K562 (cell line): Measurements from ENCODE around the gene RGL2. TPM values are rescaled to one million over a fixed set of nuclear protein-coding genes. Genes with fewer than 3 reads are reported as not detected.

ENCODE experiments used
- ERF ChIP-seq: fragments of 450-650 bp; formaldehyde crosslinking; IDR thresholded peaks from 2 replicates; pipeline ENCODE4 v1.4.0; 2020; ENCODE audit warnings: mild to moderate bottlenecking, mixed read lengths
- FIP1L1 ChIP-seq: fragments of 200-400 bp; formaldehyde crosslinking; IDR thresholded peaks from 2 replicates; pipeline ENCODE4 v1.6.1; 2018; ENCODE audit warnings: mild to moderate bottlenecking, low read depth, low read length; ENCODE audit not compliant: poor library complexity, severe bottlenecking
- FUS ChIP-seq: fragments of 200-400 bp; formaldehyde crosslinking; optimal IDR thresholded peaks from 2 replicates; pipeline ENCODE3; 2017; ENCODE audit warnings: low read depth, low read length
- MTF1 ChIP-seq: fragments of 250-450 bp; sonication (Bioruptor Pico); IDR thresholded peaks from 2 replicates; pipeline ENCODE4 v1.9.0; 2021; ENCODE audit warnings: moderate library complexity, mild to moderate bottlenecking, inconsistent platforms, borderline replicate concordance
- NCOA1 ChIP-seq: fragments of 450-650 bp; IDR thresholded peaks from 2 replicates; pipeline ENCODE4 v1.6.1; 2016; ENCODE audit warnings: low read depth
- PML ChIP-seq: IDR thresholded peaks from 2 replicates; pipeline ENCODE4 v1.6.1; 2012; ENCODE audit warnings: low read length, inconsistent platforms
- POLR2B ChIP-seq: fragments of 450-650 bp; IDR thresholded peaks from 2 replicates; pipeline ENCODE4 v1.6.1; 2018; ENCODE audit warnings: low read depth; ENCODE audit not compliant: partially characterized antibody
- PYGO2 ChIP-seq: fragments of 450-650 bp; IDR thresholded peaks from 2 replicates; pipeline ENCODE4 v1.6.1; 2016; ENCODE audit warnings: mild to moderate bottlenecking, missing genetic modification characterization, moderate library complexity, missing compliant biosample characterization
- SMARCB1 ChIP-seq: IDR thresholded peaks from 2 replicates; pipeline ENCODE4 v1.6.1; 2011; ENCODE audit warnings: improper control_type of control experiment, low read depth; ENCODE audit not compliant: insufficient read length
- TEAD1 ChIP-seq, 2 experiments: fragments of 450-650 bp in 1 of 2; sonication (generic) in 1 of 2; formaldehyde crosslinking; IDR thresholded peaks; 2 replicates each; pipeline versions ENCODE4 v1.4.0 to v1.8.0; 2020 to 2022; ENCODE audit warnings: mild to moderate bottlenecking in 2 of 2, missing genetic modification reagents in 1 of 2
- ZBTB7A ChIP-seq: IDR thresholded peaks from 2 replicates; pipeline ENCODE4 v1.6.1; 2011; ENCODE audit warnings: low read depth, mild to moderate bottlenecking, low read length, moderate library complexity, borderline replicate concordance; ENCODE audit not compliant: control insufficient read depth
- ZFP30 ChIP-seq: fragments of 250-450 bp; sonication (Bioruptor Pico); IDR thresholded peaks from 2 replicates; pipeline ENCODE4 v1.8.0; 2022; ENCODE audit warnings: moderate library complexity, mild to moderate bottlenecking, inconsistent platforms, borderline replicate concordance
- ZNF282 ChIP-seq: sonication (generic); formaldehyde crosslinking; IDR thresholded peaks from 2 replicates; pipeline ENCODE4 v1.8.1; 2023; ENCODE audit warnings: missing genetic modification reagents
- ZNF316 ChIP-seq: fragments of 450-650 bp; IDR thresholded peaks from 2 replicates; pipeline ENCODE4 v1.6.1; 2016
- ZNF384 ChIP-seq: IDR thresholded peaks from 2 replicates; pipeline ENCODE4 v1.6.1; 2012; ENCODE audit warnings: low read depth, low read length, improper control_type of control experiment
- ZNF589 ChIP-seq: fragments of 200-800 bp; sonication (Bioruptor generic); IDR thresholded peaks from 2 replicates; pipeline ENCODE4 v1.6.1; 2016; ENCODE audit warnings: low read depth, missing genetic modification characterization, missing compliant biosample characterization
- polyA plus RNA-seq, 8 experiments: library from polyadenylated mRNA; depleted of rRNA in 4 of 8; stranded (reverse) in 5 of 8; unstranded in 3 of 8; fragments of >200 nt; fragmentation: Nextera tagmentation in 2 of 8; fragmentation: Illumina TruSeq in 1 of 8; extraction: Ambion mirVana in 2 of 8; extraction: Trizol in 1 of 8; gene quantifications; 2 replicates each; pipeline versions ENCODE4 v1.2.1 to v1.2.3, GENCODE V29; 2011 to 2014; ENCODE audit warnings: inconsistent platforms in 1 of 8, missing spikeins in 1 of 8
- total RNA-seq, 7 experiments: library from RNA; depleted of rRNA in 6 of 7; stranded (reverse); fragments of >200 nt in 6 of 7; fragmentation: Illumina TruSeq in 2 of 7; extraction: Trizol in 2 of 7; gene quantifications; 2 replicates each; pipeline versions ENCODE4 v1.2.1 to v1.2.3, GENCODE V29; 2011 to 2021; ENCODE audit warnings: low replicate concordance in 1 of 7
- TF ChIP-seq, protein P1 (sequence below): fragments of 450-650 bp; IDR thresholded peaks from 2 replicates; pipeline ENCODE4 v1.6.1; 2016; ENCODE audit warnings: borderline replicate concordance
- TF ChIP-seq, protein P2 (sequence below): fragments of 450-650 bp; IDR thresholded peaks from 2 replicates; pipeline ENCODE4 v1.6.1; 2017; ENCODE audit warnings: antibody characterized with exemption
- TF ChIP-seq, protein P3 (sequence below), 2 experiments: fragments of 450-650 bp in 1 of 2; sonication (generic) in 1 of 2; formaldehyde crosslinking; conservative IDR thresholded peaks; 2 replicates each; pipeline versions ENCODE4 v1.4.0 to v1.8.1; 2020 to 2022; ENCODE audit warnings: mild to moderate bottlenecking in 1 of 2, missing genetic modification reagents in 1 of 2
- TF ChIP-seq, protein P4 (sequence below): sonication (generic); formaldehyde crosslinking; IDR thresholded peaks from 2 replicates; pipeline ENCODE4 v1.8.1; 2023; ENCODE audit warnings: mild to moderate bottlenecking, missing genetic modification reagents

Gene RGL2
- total and polyA plus RNA-seq, 9 of the 15 experiments (the other 6 are each of a cell fraction or from before 2014, with no cell fraction given): 1.8 to 57.1 (median 19.5) TPM

DNA sequence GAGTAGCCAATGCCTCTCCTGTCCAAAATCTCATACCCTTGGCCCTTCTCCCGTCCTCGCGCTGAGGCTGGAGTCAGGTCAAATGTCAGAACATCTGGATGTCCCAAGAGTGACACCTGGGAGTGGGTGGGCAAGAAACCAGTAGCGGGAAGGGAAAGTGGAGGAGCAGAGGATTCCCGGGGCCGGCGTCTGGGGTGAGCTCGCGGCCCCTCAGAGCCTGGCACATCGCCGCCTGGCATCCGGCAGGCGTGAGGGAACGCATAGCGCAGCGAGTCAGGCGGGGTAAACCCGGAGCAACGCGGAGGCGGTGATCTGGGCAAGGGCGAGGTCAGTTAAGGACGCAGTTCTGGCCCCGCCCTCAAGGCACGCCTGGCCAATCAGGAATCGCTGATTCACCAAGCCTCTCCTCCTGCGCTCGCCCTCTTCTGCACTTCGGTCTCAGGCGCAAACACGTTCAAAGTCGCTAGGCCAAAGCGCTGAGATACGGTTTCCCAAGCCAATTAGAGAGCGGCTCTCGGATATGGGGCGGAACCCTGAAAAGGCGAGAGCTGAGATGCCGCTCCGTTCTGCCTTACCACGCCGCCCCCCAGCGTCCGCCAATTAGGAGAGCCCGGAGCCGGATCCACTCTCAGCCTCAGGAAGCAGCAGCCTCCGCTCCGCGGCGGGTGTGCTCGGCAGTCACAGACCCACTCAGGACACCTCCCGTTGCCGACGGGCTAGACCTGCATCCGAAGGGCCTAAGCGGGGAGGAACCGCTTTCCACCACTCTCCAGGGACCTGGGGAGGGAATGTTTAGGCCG, 49.6 kb downstream of the RGL2 start (continued):
- TF ChIP-seq TEAD1 (CRISPR knock-in tag; IDR thresholded peaks at IDR 0.05) (peak; percentile 29 to 83; a peak in 2 of 4 replicates), PML (peak; percentile 69), ERF (CRISPR knock-in tag) (no peak), MTF1 (CRISPR knock-in tag) (no peak), ZNF282 (no peak), ZFP30 (no peak), SMARCB1 (peak; percentile 25), ZNF384 (no peak), ZBTB7A (no peak; the same call in 1 of the 2 replicates), ZNF316 (peak; percentile 97), ZNF589 (CRISPR knock-in tag) (peak; percentile 74; the same call in 1 of the 2 replicates), FUS (no peak), PYGO2 (tag) (0 out of 2 replicates have a peak, but pooled peaks have one; percentile 16), FIP1L1 (peak; percentile 27), POLR2B (peak; percentile 87), NCOA1 (peak; percentile 85)
- TF ChIP-seq, protein P1, sequence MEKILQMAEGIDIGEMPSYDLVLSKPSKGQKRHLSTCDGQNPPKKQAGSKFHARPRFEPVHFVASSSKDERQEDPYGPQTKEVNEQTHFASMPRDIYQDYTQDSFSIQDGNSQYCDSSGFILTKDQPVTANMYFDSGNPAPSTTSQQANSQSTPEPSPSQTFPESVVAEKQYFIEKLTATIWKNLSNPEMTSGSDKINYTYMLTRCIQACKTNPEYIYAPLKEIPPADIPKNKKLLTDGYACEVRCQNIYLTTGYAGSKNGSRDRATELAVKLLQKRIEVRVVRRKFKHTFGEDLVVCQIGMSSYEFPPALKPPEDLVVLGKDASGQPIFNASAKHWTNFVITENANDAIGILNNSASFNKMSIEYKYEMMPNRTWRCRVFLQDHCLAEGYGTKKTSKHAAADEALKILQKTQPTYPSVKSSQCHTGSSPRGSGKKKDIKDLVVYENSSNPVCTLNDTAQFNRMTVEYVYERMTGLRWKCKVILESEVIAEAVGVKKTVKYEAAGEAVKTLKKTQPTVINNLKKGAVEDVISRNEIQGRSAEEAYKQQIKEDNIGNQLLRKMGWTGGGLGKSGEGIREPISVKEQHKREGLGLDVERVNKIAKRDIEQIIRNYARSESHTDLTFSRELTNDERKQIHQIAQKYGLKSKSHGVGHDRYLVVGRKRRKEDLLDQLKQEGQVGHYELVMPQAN: 0 out of 2 replicates have a peak, but pooled peaks have one; percentile 1
- TF ChIP-seq, protein P2, sequence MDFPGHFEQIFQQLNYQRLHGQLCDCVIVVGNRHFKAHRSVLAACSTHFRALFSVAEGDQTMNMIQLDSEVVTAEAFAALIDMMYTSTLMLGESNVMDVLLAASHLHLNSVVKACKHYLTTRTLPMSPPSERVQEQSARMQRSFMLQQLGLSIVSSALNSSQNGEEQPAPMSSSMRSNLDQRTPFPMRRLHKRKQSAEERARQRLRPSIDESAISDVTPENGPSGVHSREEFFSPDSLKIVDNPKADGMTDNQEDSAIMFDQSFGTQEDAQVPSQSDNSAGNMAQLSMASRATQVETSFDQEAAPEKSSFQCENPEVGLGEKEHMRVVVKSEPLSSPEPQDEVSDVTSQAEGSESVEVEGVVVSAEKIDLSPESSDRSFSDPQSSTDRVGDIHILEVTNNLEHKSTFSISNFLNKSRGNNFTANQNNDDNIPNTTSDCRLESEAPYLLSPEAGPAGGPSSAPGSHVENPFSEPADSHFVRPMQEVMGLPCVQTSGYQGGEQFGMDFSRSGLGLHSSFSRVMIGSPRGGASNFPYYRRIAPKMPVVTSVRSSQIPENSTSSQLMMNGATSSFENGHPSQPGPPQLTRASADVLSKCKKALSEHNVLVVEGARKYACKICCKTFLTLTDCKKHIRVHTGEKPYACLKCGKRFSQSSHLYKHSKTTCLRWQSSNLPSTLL: 0 out of 2 replicates have a peak, but pooled peaks have one; percentile 42
- TF ChIP-seq, protein P3, sequence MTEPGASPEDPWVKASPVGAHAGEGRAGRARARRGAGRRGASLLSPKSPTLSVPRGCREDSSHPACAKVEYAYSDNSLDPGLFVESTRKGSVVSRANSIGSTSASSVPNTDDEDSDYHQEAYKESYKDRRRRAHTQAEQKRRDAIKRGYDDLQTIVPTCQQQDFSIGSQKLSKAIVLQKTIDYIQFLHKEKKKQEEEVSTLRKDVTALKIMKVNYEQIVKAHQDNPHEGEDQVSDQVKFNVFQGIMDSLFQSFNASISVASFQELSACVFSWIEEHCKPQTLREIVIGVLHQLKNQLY (CRISPR knock-in tag; conservative IDR thresholded peaks at IDR 0.05): 0 out of 4 replicates have a peak, but pooled peaks of 1 of the 2 experiments have one; percentile 26
- TF ChIP-seq, protein P4, sequence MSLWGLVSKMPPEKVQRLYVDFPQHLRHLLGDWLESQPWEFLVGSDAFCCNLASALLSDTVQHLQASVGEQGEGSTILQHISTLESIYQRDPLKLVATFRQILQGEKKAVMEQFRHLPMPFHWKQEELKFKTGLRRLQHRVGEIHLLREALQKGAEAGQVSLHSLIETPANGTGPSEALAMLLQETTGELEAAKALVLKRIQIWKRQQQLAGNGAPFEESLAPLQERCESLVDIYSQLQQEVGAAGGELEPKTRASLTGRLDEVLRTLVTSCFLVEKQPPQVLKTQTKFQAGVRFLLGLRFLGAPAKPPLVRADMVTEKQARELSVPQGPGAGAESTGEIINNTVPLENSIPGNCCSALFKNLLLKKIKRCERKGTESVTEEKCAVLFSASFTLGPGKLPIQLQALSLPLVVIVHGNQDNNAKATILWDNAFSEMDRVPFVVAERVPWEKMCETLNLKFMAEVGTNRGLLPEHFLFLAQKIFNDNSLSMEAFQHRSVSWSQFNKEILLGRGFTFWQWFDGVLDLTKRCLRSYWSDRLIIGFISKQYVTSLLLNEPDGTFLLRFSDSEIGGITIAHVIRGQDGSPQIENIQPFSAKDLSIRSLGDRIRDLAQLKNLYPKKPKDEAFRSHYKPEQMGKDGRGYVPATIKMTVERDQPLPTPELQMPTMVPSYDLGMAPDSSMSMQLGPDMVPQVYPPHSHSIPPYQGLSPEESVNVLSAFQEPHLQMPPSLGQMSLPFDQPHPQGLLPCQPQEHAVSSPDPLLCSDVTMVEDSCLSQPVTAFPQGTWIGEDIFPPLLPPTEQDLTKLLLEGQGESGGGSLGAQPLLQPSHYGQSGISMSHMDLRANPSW (CRISPR knock-in tag): 0 out of 2 replicates have a peak, but pooled peaks have one; percentile 91
